Purkinje cell (primary cell): Measurements from ENCODE around the gene NFIL3. TPM values are rescaled to one million over a fixed set of nuclear protein-coding genes. Genes with fewer than 3 reads are reported as not detected.

ENCODE experiments used
- polyA plus RNA-seq: library from polyadenylated mRNA; unstranded; fragments of >200 nt; fragmentation: Nextera tagmentation; gene quantifications from 2 replicates; pipeline ENCODE4 v1.2.1, GENCODE V29; 2014

Gene NFIL3
- polyA plus RNA-seq = 23.3 and 34.6 TPM in 2 replicates

GRCh38 chr9:91423785-91424402, at the start of gene NFIL3:
Gene NFIL3, minus strand, starts transcription at chr9:91423832. Its CDS starts 13,098 bp downstream, at chr9:91410734.

GRCh38 chr9:91361291-91362050, 62.2 kb downstream of the NFIL3 start, which contains the start of gene AUH:
Gene AUH, minus strand, starts transcription at chr9:91361918. Its CDS starts 29 bp downstream, at chr9:91361889.

Other genes starting within 250 kb of the NFIL3 start
- 155 and 161 TPM in 2 replicates for gene AUH, start 61.9 kb downstream of the NFIL3 start, polyA plus RNA-seq